Ramos (cell line): ENCODE data around the gene HSPB2.
"Not testable (repeated sequence)": the region's sequence is repeated elsewhere in the genome, so short reads cannot be mapped to it uniquely, and the experiment has no call there.

ENCODE experiments used
- in situ Hi-C: fragments of 300-500 bp; cut with MboI; formaldehyde crosslinking; loops from one replicate; pipeline ENCODE4 v1.14.3; 2022; ENCODE audit warnings: low sequenced_read_pairs; ENCODE audit not compliant: unreplicated experiment

Gene HSPB2

GRCh38 chr11:111913031-111913861 lies 712 bp downstream of the HSPB2 start:
- in situ Hi-C loops = no loop called here

GRCh38 chr11:111913997-111914396 lies 1.5 kb downstream of the HSPB2 start:
- in situ Hi-C loops = no loop called here

GRCh38 chr11:111916768-111917167 lies 4.2 kb downstream of the HSPB2 start:
- in situ Hi-C loops = no loop called here

GRCh38 chr11:111917312-111917711 lies 4.8 kb downstream of the HSPB2 start:
- in situ Hi-C loops = no loop called here

GRCh38 chr11:111917788-111918187 lies 5.3 kb downstream of the HSPB2 start:
- in situ Hi-C loops = no loop called here

GRCh38 chr11:111918390-111919256 lies 6.1 kb downstream of the HSPB2 start, which contains the start of gene C11orf52:
TSS of gene C11orf52 (plus strand) at chr11:111918913. CDS start at chr11:111918973, 60 bp downstream.
- in situ Hi-C loops = no loop called here

GRCh38 chr11:111920908-111921307 lies 8.4 kb downstream of the HSPB2 start:
- in situ Hi-C loops = no loop called here

DNA sequence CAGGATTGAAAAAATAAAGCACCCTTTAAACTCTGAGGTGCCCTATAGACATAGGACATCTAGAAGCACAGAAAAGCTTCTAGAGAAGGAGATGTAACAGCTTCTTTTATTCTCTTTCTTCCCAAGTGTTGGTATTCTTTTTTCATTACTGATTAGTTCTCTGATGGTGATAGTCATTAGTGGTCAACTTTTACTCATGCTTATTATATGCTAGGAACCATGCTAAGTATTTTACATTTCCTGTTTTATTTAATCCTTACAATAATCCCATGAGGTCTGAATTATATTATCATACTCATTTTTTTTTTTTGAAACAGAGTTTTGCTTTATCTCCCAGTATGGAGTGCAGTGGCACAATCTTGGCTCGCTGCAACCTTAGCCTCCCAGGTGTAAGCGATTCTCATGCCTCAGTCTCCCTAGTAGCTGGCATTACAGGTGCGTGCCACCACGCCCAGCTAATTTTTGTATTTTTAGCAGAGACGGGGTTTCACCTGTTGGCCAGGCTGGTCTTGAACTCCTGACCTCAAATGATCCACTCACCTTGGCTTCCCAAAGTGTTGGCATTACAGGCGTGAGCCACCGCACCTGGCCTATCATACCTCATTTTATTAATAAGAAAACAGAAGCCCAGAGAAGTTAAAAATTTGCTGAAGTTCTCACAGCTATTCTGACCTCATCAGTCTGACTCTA lies 9.2 kb downstream of the HSPB2 start:
- in situ Hi-C loops = no loop called here

GRCh38 chr11:111922803-111923202 lies 10.3 kb downstream of the HSPB2 start:
- in situ Hi-C loops = no loop called here

DNA sequence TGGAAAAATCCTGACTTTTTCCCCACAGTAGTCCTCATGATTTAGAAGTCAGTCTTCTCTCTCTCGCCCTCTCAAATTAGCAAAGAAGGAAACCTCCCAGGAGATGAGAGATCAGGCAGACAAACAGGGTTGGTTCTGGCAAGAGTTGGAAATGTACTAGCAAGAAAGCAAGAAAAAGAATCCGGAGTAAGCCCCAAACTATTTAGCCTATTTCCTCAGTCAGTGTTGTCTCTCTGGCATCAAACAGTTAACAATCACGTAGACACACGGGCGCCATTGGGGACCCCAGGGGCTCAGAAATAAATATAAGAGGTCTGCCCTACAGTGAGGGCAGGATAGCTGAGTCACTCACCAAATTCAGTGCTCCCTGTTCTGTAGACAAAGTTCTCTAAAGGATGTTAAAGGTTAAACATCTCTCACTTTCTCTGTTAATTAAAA lies 10.8 kb downstream of the HSPB2 start:
- in situ Hi-C loops = no loop called here

- in situ Hi-C loops = no loop called here
Measured at GRCh38 chr11:111923951-111924350, 11.4 kb downstream of the HSPB2 start.

GRCh38 chr11:111925953-111926352 lies 13.4 kb downstream of the HSPB2 start:
- in situ Hi-C loops = no loop called here

DNA sequence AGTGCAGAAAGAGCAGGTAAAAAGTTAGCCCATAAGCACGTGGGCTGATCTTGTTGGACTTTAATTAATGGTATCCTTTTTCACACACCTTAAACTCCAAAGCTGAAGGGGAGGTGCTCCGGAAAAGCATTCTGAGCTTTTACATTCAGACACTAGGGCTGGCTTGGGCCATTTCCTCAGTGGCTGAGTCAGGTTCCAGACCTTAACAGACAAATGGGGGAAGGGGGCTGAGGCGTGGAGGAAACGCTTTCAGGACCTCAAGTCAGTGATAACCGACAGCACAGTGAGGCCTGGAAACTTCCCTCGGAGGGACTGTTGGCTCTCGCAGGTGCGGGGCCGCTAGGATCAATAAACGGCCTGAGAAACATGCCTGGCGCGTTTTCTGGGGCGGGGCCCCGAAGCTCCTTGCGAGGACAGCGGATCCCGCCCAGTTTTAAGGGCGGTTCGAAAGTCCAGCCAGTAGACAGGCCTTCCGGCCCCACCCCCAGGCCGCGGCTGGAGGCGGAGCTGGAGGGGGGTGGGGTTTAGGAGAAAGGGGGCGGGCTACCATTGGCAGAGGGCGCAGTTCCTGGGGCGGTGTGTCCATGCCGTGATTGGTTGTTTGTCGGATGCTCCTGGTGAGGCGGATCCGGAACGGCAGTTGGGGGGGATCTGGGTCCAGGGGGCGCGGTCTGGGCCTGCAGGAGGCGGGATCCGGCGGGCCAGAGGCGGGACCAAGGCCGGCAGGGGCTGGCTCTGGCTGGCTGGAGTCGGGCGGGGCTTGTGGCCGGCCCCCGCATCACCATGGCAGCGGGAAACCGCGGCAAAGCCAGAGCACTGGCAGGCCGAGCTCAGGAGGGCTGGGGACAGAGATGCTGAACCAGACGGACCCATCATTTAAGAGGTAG lies 14.2 kb downstream of the HSPB2 start:
- in situ Hi-C loops = no loop called here

DNA sequence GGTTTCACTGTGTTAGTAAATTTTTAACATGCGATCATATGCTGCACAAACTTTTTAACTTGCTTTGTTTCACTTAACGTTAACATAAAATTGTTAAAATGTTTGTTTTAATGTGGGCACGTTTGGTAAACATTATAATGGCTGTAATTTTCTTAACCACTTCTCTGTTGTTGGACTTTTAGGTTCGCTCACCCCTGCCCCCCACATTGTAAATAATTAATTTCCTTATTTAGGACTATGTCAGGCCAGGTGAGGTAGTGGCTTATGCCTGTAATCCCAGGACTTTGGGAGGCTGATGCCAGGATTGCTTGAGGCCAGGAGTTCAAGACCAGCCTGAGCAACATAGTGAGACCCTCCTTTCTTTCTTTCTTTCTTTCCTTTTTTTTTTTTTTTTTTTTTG lies 17.9 kb downstream of the HSPB2 start:
- in situ Hi-C loops = no loop called here

DNA sequence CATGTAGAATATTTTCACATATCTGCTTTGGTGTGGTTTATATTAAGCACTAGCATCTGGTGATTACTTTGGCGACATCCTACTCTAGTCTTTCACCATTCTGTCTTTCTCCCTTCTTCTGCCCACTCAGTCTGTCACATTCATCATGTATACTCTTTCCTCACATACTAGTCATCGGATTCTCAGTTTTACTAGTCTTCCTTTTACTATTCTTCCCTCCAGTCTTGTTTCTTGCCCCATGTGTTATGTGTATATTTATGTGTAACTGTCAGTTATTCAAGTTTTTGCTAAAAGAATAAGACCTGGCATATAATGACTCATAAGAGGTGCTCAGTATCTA lies 20.0 kb downstream of the HSPB2 start:
- in situ Hi-C loops = no loop called here

DNA sequence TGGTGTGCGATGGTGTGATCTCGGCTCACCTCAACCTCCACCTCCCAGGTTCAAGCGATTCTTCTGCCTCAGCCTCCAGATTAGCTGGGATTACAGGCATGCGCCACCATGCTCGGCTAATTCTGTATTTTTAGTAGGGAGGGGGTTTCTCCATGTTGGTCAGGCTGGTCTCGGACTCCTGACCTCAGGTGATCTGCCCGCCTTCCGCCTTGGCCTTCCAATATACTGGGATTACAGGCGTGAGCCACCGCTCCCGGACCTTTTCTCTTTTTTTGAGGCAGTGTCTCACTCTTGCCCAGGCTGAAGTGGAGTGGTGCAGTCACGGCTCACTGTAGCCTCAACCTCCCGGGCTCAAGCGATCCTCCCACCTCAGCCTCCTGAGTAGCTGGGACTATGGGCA lies 20.6 kb downstream of the HSPB2 start:
- in situ Hi-C loops = not testable (repeated sequence)

DNA sequence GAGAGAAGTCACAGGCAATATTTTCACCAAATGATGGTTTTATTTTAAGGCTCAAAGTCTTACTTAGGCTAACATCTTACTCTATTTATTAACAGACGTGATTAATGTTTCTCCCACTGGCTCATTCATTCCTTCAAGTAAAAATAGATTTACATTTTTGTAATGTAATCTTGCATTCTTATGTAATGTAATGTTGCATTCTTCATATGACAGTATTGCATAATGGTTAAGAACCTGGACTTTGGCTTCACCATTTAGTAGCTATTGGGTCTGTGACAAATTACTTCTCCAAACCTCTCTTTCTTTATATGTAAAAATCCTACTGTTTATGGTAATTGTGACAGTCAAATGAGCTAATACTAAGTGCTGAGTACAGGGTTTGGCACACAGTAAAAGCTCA lies 21.3 kb downstream of the HSPB2 start:
- in situ Hi-C loops = no loop called here

- in situ Hi-C loops = no loop called here
Measured at GRCh38 chr11:111934306-111934705, 21.8 kb downstream of the HSPB2 start.

DNA sequence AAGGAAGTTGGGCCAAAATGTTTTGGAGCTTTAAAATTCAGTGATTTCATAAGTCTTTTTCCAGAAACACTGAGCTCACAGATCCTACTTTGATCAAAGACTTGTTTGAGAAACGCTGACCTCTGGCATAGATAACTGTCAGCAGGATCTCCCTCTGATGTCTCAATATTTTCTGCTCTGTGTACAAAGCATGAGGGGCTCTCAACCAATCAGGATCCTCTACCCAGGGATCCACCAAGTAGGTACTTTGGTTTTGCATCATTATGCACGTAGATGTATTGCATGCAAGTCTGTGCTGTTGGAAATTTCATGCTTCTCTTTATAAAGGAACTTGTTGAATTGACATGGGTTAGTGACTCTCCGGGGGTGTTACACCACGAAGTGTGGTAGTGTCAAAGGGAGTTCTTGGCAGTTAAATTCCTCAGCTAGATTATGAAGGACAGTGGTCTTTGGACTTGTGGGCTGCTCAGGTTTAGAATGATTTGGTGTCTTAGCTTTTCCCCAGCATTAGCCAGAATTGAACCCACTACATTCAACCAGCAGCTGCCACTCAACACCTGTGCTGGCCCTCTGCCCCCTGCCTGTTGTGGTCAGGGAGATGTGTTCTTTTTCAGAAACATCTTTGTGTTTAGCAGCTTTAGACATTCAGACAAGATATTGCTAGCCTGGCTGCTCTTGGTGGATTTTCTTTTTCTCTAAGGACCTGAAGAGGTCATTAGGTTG lies 22.9 kb downstream of the HSPB2 start:
- in situ Hi-C loops = no loop called here
